Left ventricle myocardium inferior (tissue), 1 donor: ENCODE data around the gene TBC1D16. TPM values are rescaled to one million over a fixed set of nuclear protein-coding genes. Genes with fewer than 3 reads are reported as not detected.
A peak's percentile ranks its signal among the peaks of the same experiment; 100 is the strongest.

Experiments used
- DNase-seq: peaks from one replicate; pipeline ENCODE4 v3.0.0-alpha.2; 2020
- H3K27ac ChIP-seq: fragments of 200-600 bp; replicated peaks from 2 replicates; pipeline ENCODE4 v1.8.0; 2021
- H3K27me3 ChIP-seq: fragments of 200-600 bp; 2 replicates; pipeline ENCODE4 v1.8.0; 2021; ENCODE audit warnings: low read depth
- H3K36me3 ChIP-seq: fragments of 200-600 bp; 2 replicates; pipeline ENCODE4 v1.8.0; 2021
- H3K4me1 ChIP-seq: fragments of 200-600 bp; 2 replicates; pipeline ENCODE4 v1.8.0; 2021
- H3K4me3 ChIP-seq: fragments of 200-600 bp; 2 replicates; pipeline ENCODE4 v1.8.0; 2021; ENCODE audit warnings: mild to moderate bottlenecking, moderate library complexity
- H3K9me3 ChIP-seq: fragments of 200-600 bp; replicated peaks from 2 replicates; pipeline ENCODE4 v1.8.0; 2021
- CTCF ChIP-seq: fragments of 200-600 bp; IDR thresholded peaks from 2 replicates; pipeline ENCODE4 v1.8.0; 2021; ENCODE audit warnings: antibody characterized with exemption, mild to moderate bottlenecking, borderline replicate concordance
- intact Hi-C: fragments of 100-400 bp; cut with micrococcal nuclease; formaldehyde crosslinking; loops from one replicate; pipeline ENCODE4 v1.11.0; 2022
- total RNA-seq: library from RNA; stranded (reverse); fragmentation: NEBNext Ultra II Directional; extraction: Animal tissue kit (Norgen Biotek cat#: 25700); gene quantifications from one replicate; pipeline ENCODE4 v1.2.1, GENCODE V29; 2021
- donor health status: DM: no; HTN: yes; CAD: no; lungs with severe emphysema.

TBC1D16 gene
- total RNA-seq, 1 donor from 2014 or later: 15.9 TPM

GRCh38 chr17:80006811-80007752, 28.6 kb downstream of the TBC1D16 start:
- no peak for DNase-seq
- TF ChIP-seq CTCF: no peak
- peaks cover 10% of the 10 kb centered on the region for H3K36me3 ChIP-seq
- H3K4me3 ChIP-seq: no peak overlapping the region
- H3K27me3 ChIP-seq: no peaks in the 10 kb centered on the region
- no peak overlapping the region for H3K27ac ChIP-seq
- intact Hi-C loops: no loop called here
- H3K4me1 ChIP-seq: peaks cover 24% of the 10 kb centered on the region
- no peaks in the 10 kb centered on the region for H3K9me3 ChIP-seq

GRCh38 chr17:80006339-80006720, 29.3 kb downstream of the TBC1D16 start:
- no peak for DNase-seq
- H3K27me3 ChIP-seq: no peaks in the 10 kb centered on the region
- H3K27ac ChIP-seq: no peak overlapping the region
- intact Hi-C loops: no loop called here
- H3K4me1 ChIP-seq: peaks cover 24% of the 10 kb centered on the region
- peaks cover 10% of the 10 kb centered on the region for H3K36me3 ChIP-seq
- TF ChIP-seq CTCF: no peak
- no peaks in the 10 kb centered on the region for H3K9me3 ChIP-seq
- no peak overlapping the region for H3K4me3 ChIP-seq

- Histone ChIP-seq H3K27me3 (no peaks in the 10 kb centered on the region), H3K4me1 (peaks cover 27% of the 10 kb centered on the region), H3K4me3 (peak overlapping the region; percentile 37), H3K36me3 (peaks cover 10% of the 10 kb centered on the region), H3K9me3 (no peaks in the 10 kb centered on the region), H3K27ac (no peak overlapping the region)
- TF ChIP-seq CTCF: peak; percentile 99
- no peak for DNase-seq
- intact Hi-C loops: no loop called here
These were observed 30.0 kb downstream of the TBC1D16 start for GRCh38 chr17:80005360-80006338.

DNA sequence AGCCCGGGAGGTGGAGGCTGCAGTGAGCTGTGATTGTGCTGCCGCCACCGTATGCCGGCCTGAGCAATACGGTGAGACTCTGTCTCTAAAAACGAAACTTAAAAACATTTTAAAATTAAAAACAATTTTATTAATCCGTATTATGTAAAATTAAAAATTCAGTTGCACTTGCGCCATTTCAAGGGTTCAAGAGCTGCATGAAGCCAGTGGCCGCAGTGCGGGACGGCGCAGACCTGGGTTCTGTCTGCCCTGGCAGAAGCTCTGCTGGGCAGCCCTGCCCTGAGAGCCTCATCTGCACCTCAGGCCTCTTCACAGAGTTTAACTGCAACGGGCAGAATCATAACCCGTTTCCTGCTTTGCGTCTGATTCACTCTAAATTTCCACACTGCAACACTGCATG, 31.7 kb downstream of the TBC1D16 start:
- Histone ChIP-seq H3K27me3 (no peaks in the 10 kb centered on the region), H3K4me3 (no peak overlapping the region), H3K36me3 (no peaks in the 10 kb centered on the region), H3K27ac (no peak overlapping the region), H3K9me3 (no peaks in the 10 kb centered on the region), H3K4me1 (peaks cover 25% of the 10 kb centered on the region)
- intact Hi-C loops: no loop called here
- no peak for DNase-seq
- no peak for TF ChIP-seq CTCF

DNA sequence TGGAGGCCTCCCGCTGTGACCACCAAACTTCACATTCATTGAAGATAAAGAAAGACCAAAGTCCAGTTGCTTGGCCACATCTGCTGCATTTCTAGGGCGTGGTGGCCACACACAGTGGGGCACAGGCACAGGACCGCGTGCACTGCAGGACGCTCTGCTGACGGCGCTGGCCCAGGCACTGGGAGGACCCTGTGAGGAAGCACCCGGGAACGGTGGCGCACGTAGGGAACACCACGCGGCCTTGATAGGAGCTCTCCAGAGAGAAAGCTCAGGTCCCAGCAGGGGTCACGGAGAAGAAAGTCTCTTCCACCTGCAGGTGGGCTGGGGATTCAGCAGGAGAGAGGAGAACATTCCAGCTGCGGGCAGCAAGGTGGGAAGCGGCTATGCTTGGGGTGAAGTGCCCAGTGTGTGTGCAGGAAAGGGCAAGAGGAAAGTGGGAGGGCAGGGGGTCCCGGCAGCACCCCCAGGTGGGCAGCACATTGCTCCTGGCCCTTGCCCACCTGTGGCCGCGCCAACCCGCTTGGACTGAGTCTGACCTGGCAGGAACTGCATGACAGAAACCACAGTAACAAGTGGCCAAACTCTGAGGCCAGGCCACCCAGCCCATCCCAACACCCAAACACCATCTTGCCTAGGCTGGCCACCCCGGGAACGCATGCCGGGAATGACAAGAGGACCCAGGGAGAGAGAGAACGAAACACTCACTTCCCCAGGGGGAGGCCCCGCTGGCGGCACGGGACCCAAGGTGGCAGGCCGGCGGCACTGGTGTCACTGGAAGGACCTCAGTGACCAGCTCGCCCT, 32.8 kb downstream of the TBC1D16 start:
- H3K4me1 ChIP-seq: peaks cover 15% of the 10 kb centered on the region
- H3K27ac ChIP-seq: no peak overlapping the region
- DNase-seq: no peak
- no peaks in the 10 kb centered on the region for H3K9me3 ChIP-seq
- TF ChIP-seq CTCF: no peak
- H3K36me3 ChIP-seq: no peaks in the 10 kb centered on the region
- intact Hi-C loops: no loop called here
- H3K4me3 ChIP-seq: no peak overlapping the region
- no peaks in the 10 kb centered on the region for H3K27me3 ChIP-seq
